Muscle of back (tissue), 11 donors: ENCODE measurements around the gene ACTR1A. TPM values are rescaled to one million over a fixed set of nuclear protein-coding genes. Genes with fewer than 3 reads are reported as not detected.

Experiments
- DNase-seq, 3 donors: peaks; one replicate each; pipeline versions ENCODE4 v3.0.0 to v3.0.0-alpha.2; 2013
- polyA plus RNA-seq, 10 donors: library from polyadenylated mRNA; unstranded; fragments of 120-200 nt; gene quantifications; one replicate each; pipeline ENCODE4 v1.2.1, GENCODE V29; 2013; ENCODE audit not compliant: insufficient read length in 10 of 10

ACTR1A gene
- polyA plus RNA-seq, 10 donors: 72.6 to 104 (median 79.8) TPM

- DNase-seq: no peak
Measured at GRCh38 chr10:102431452-102432124, 70.9 kb downstream of the ACTR1A start.

GRCh38 chr10:102429468-102429867, 73.0 kb downstream of the ACTR1A start:
- DNase-seq: no peak

Other genes starting within 250 kb of the ACTR1A start
- gene NFKB2, start 107.0 kb downstream of the ACTR1A start, polyA plus RNA-seq: 10 to 100 TPM; 13.6 to 18.0 (median 15.7) TPM
- gene PSD, start 83.9 kb downstream of the ACTR1A start, polyA plus RNA-seq: 10 to 100 TPM in 1 of 10 donors, 1 to 10 TPM in 9; 3.8 to 11.6 (median 5.9) TPM
- 1 to 10 TPM; 3.2 to 7.8 (median 4.8) TPM for gene FBXL15, start 81.9 kb downstream of the ACTR1A start, polyA plus RNA-seq
- gene CUEDC2, start 70.1 kb downstream of the ACTR1A start, polyA plus RNA-seq: 10 to 100 TPM; 45.7 to 63.9 (median 52.8) TPM
- under 1 TPM in 2 of 10 donors, not detected in 8; 0.12 to 0.13 TPM for gene C10orf95, start 51.2 kb downstream of the ACTR1A start, polyA plus RNA-seq
- 10 to 100 TPM; 11.0 to 18.5 (median 14.5) TPM for gene SUFU, start 1.3 kb upstream of the ACTR1A start, polyA plus RNA-seq
- gene TRIM8, start 141.8 kb upstream of the ACTR1A start, polyA plus RNA-seq: 10 to 100 TPM; 67.0 to 87.1 (median 74.8) TPM
- gene ARL3, start 211.7 kb upstream of the ACTR1A start, polyA plus RNA-seq: 10 to 100 TPM; 11.3 to 15.8 (median 13.3) TPM
- gene SFXN2, start 211.9 kb upstream of the ACTR1A start, polyA plus RNA-seq: 1 to 10 TPM; 3.9 to 9.8 (median 5.1) TPM
- 10 to 100 TPM; 33.3 to 51.4 (median 42.2) TPM for gene WBP1L, start 241.2 kb upstream of the ACTR1A start, polyA plus RNA-seq